HEK293T (cell line): ENCODE measurements around the gene PRDM10.

Experiments
- ARNT ChIP-seq: fragments of 450-650 bp; IDR thresholded peaks from 2 replicates; pipeline ENCODE4 v1.6.1; 2017; ENCODE audit warnings: mild to moderate bottlenecking
- BHLHE40 ChIP-seq: fragments of 450-650 bp; IDR thresholded peaks from 2 replicates; pipeline ENCODE4 v1.6.1; 2016; ENCODE audit warnings: mild to moderate bottlenecking, moderate library complexity, borderline replicate concordance
- ELF4 ChIP-seq: fragments of 450-650 bp; IDR thresholded peaks from 2 replicates; pipeline ENCODE4 v1.6.1; 2017; ENCODE audit warnings: antibody characterized with exemption
- FOXA1 ChIP-seq: fragments of 450-650 bp; IDR thresholded peaks from 2 replicates; pipeline ENCODE4 v1.6.1; 2016; ENCODE audit warnings: mild to moderate bottlenecking
- FOXK2 ChIP-seq: fragments of 450-650 bp; IDR thresholded peaks from 2 replicates; pipeline ENCODE4 v1.6.1; 2016; ENCODE audit warnings: mild to moderate bottlenecking
- FOXM1 ChIP-seq: fragments of 450-650 bp; IDR thresholded peaks from 2 replicates; pipeline ENCODE4 v1.6.1; 2017; ENCODE audit warnings: mild to moderate bottlenecking, borderline replicate concordance
- HDGF ChIP-seq: fragments of 450-650 bp; IDR thresholded peaks from 2 replicates; pipeline ENCODE4 v1.6.1; 2017; ENCODE audit warnings: antibody characterized with exemption, borderline replicate concordance
- LEF1 ChIP-seq: fragments of 450-650 bp; IDR thresholded peaks from 2 replicates; pipeline ENCODE4 v1.6.1; 2017; ENCODE audit warnings: mild to moderate bottlenecking, borderline replicate concordance
- SP1 ChIP-seq: fragments of 450-650 bp; IDR thresholded peaks from 2 replicates; pipeline ENCODE4 v1.6.1; 2017
- SUZ12 ChIP-seq: fragments of 450-650 bp; IDR thresholded peaks from 2 replicates; pipeline ENCODE4 v1.6.1; 2016; ENCODE audit warnings: mild to moderate bottlenecking

DNA sequence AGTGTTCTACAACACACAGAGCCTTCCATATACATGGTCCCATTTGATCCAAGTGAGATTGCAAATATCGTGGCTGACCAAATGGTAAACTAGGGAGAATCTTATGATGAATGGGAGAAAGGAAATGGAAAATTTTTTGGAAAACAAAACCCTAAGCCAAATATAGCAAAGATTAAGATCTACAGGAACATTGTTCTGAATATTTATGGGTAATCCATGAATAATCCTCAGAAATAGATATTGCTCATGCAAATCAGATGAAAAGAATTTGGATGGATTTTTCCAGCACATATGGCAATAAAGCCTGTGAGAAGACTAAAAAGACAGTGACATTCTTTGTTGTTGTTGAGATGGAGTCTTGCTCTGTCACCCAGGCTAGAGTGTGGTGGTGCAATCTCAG is 21.7 kb upstream of the PRDM10 start:
- TF ChIP-seq BHLHE40 (no peak), SUZ12 (no peak), LEF1 (no peak), HDGF (no peak), FOXK2 (no peak), FOXA1 (no peak), FOXM1 (no peak), ARNT (no peak), ELF4 (no peak), SP1 (no peak)
